ENCODE results near the gene ZSCAN21.
A peak's percentile ranks its signal among the peaks of the same experiment; 100 is the strongest.

Gene ZSCAN21

GRCh38 chr7:100069991-100070390, 20.4 kb downstream of the ZSCAN21 start:
- no peak for TF ChIP-seq JUND (IDR thresholded peaks at IDR 0.05; ENCODE audit: low read depth)
- in situ Hi-C loops (cut with HindIII; ENCODE audit: low pct_unique_long_range_greater_than_20kb, low sequenced_read_pairs): no loop called here
- DNase-seq (ENCODE audit: low read depth in 1 of 2, low spot score in 1 of 2): no peak

GRCh38 chr7:100071018-100071723, 21.6 kb downstream of the ZSCAN21 start:
- in situ Hi-C loops (cut with HindIII; ENCODE audit: low pct_unique_long_range_greater_than_20kb, low sequenced_read_pairs): no loop called here
- DNase-seq (ENCODE audit: low read depth in 1 of 2, low spot score in 1 of 2): no peak
- no peak for TF ChIP-seq JUND (IDR thresholded peaks at IDR 0.05; ENCODE audit: low read depth)

GRCh38 chr7:100072462-100072861, 22.9 kb downstream of the ZSCAN21 start:
- no peak for DNase-seq (ENCODE audit: low read depth in 1 of 2, low spot score in 1 of 2)
- TF ChIP-seq JUND (IDR thresholded peaks at IDR 0.05; ENCODE audit: low read depth): no peak
- in situ Hi-C loops (cut with HindIII; ENCODE audit: low pct_unique_long_range_greater_than_20kb, low sequenced_read_pairs): no loop called here

- in situ Hi-C loops (cut with HindIII; ENCODE audit: low pct_unique_long_range_greater_than_20kb, low sequenced_read_pairs): no loop called here
- TF ChIP-seq JUND (IDR thresholded peaks at IDR 0.05; ENCODE audit: low read depth): no peak
- no peak for DNase-seq (ENCODE audit: low read depth in 1 of 2, low spot score in 1 of 2)
Observed at GRCh38 chr7:100074841-100075240, 25.3 kb downstream of the ZSCAN21 start.

- no peak for DNase-seq (ENCODE audit: low read depth in 1 of 2, low spot score in 1 of 2)
- no peak for TF ChIP-seq JUND (IDR thresholded peaks at IDR 0.05; ENCODE audit: low read depth)
- in situ Hi-C loops (cut with HindIII; ENCODE audit: low pct_unique_long_range_greater_than_20kb, low sequenced_read_pairs): no loop called here
Observed at GRCh38 chr7:100075418-100075817, 25.8 kb downstream of the ZSCAN21 start.

- TF ChIP-seq JUND (IDR thresholded peaks at IDR 0.05; ENCODE audit: low read depth): no peak
- in situ Hi-C loops (cut with HindIII; ENCODE audit: low pct_unique_long_range_greater_than_20kb, low sequenced_read_pairs): no loop called here
- no peak for DNase-seq (ENCODE audit: low read depth in 1 of 2, low spot score in 1 of 2)
Observed at GRCh38 chr7:100077205-100077604, 27.6 kb downstream of the ZSCAN21 start.

- in situ Hi-C loops (cut with HindIII; ENCODE audit: low pct_unique_long_range_greater_than_20kb, low sequenced_read_pairs): no loop called here
- DNase-seq (ENCODE audit: low read depth in 1 of 2, low spot score in 1 of 2): no peak
- TF ChIP-seq JUND (IDR thresholded peaks at IDR 0.05; ENCODE audit: low read depth): no peak
Observed at GRCh38 chr7:100079024-100079560, 29.5 kb downstream of the ZSCAN21 start.

GRCh38 chr7:100080907-100081534, 31.4 kb downstream of the ZSCAN21 start:
- no peak for DNase-seq (ENCODE audit: low read depth in 1 of 2, low spot score in 1 of 2)
- in situ Hi-C loops (cut with HindIII; ENCODE audit: low pct_unique_long_range_greater_than_20kb, low sequenced_read_pairs): no loop called here
- no peak for TF ChIP-seq JUND (IDR thresholded peaks at IDR 0.05; ENCODE audit: low read depth)

- in situ Hi-C loops (cut with HindIII; ENCODE audit: low pct_unique_long_range_greater_than_20kb, low sequenced_read_pairs): no loop called here
- TF ChIP-seq JUND (IDR thresholded peaks at IDR 0.05; ENCODE audit: low read depth): no peak
- peak; percentile 61 to 98 for DNase-seq (ENCODE audit: low read depth in 1 of 2, low spot score in 1 of 2)
Observed at GRCh38 chr7:100081535-100082102, 32.0 kb downstream of the ZSCAN21 start, which contains the start of gene ZNF3. Gene ZNF3, minus strand, starts transcription at chr7:100081723. Its CDS starts 4,366 bp downstream, at chr7:100077357.

- in situ Hi-C loops (cut with HindIII; ENCODE audit: low pct_unique_long_range_greater_than_20kb, low sequenced_read_pairs): no loop called here
- no peak for TF ChIP-seq JUND (IDR thresholded peaks at IDR 0.05; ENCODE audit: low read depth)
- DNase-seq (ENCODE audit: low read depth in 1 of 2, low spot score in 1 of 2): no peak
Observed at GRCh38 chr7:100082978-100083377, 33.4 kb downstream of the ZSCAN21 start.

- DNase-seq (ENCODE audit: low read depth in 1 of 2, low spot score in 1 of 2): no peak
- no peak for TF ChIP-seq JUND (IDR thresholded peaks at IDR 0.05; ENCODE audit: low read depth)
- in situ Hi-C loops (cut with HindIII; ENCODE audit: low pct_unique_long_range_greater_than_20kb, low sequenced_read_pairs): no loop called here
Observed at GRCh38 chr7:100085515-100085914, 35.9 kb downstream of the ZSCAN21 start.

- no peak for DNase-seq (ENCODE audit: low read depth in 1 of 2, low spot score in 1 of 2)
- in situ Hi-C loops (cut with HindIII; ENCODE audit: low pct_unique_long_range_greater_than_20kb, low sequenced_read_pairs): no loop called here
- TF ChIP-seq JUND (IDR thresholded peaks at IDR 0.05; ENCODE audit: low read depth): no peak
Observed at GRCh38 chr7:100087055-100087750, 37.6 kb downstream of the ZSCAN21 start.
